ENCODE measurements around the gene C4orf50. TPM values are rescaled to one million over a fixed set of nuclear protein-coding genes. Genes with fewer than 3 reads are reported as not detected.

The C4orf50 gene
- total and polyA plus RNA-seq, 2 of the 8 experiments (the other 6 are each of a cell fraction or from before 2014, with no cell fraction given), result 0.08 to 0.22 TPM

DNA sequence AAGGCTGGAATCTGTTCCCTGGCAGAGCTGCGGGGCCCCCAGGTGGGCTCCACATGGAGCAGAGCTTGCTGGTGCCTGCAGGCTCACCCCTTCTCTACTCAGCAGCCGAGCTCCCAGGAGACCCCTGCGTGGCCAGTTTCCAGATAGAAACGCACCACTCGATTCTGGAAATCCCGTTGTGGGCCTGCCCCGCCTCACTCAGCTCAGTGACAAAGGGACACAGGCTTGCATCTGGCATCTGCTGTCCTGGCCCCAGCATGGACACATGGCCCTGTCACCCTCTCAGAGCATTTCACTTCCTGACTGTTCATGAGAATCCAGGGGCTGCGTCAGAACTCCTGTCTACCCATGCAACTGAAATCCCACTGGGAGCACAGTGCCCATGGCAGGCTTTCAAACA lies 20.5 kb upstream of the C4orf50 start:
- 90% methylated on average over 8 of the region's 8 CpGs; no CpG with 5 or more reads in 1 of the 2 experiments for WGBS, 2 experiments (ENCODE audit: extremely low coverage in 1 of 2, insufficient coverage in 1 of 2, insufficient read length in 1 of 2, insufficient replicate concordance in 2 of 2, low coverage in 1 of 2, low lambda C conversion rate in 2 of 2, missing lambda C conversion rate in 1 of 2)
- no peak overlapping the region for H3K4me2 ChIP-seq (ENCODE audit: insufficient read depth in 1 of 2, low read depth in 2 of 2, low read length in 2 of 2)
- H3K56ac ChIP-seq (replicated peaks; ENCODE audit: insufficient read length, low read depth, low read length), result no peak overlapping the region
- H3K9me3 ChIP-seq (ENCODE audit: insufficient read depth in 2 of 2, low read depth in 1 of 2, low read length in 1 of 2), result no peaks in the 10 kb centered on the region
- H3K36me3 ChIP-seq (ENCODE audit: control insufficient read depth in 2 of 4, insufficient read depth in 4 of 4, low read length in 3 of 4), result no peaks in the 10 kb centered on the region
- H3K4me3 ChIP-seq (ENCODE audit: extremely low read depth in 1 of 4, insufficient read depth in 2 of 4, low read depth in 3 of 4, low read length in 4 of 4), result no peak overlapping the region
- no peak overlapping the region for H2AK5ac ChIP-seq (ENCODE audit: low read depth, low read length)
- no peak overlapping the region for H2BK15ac ChIP-seq (ENCODE audit: low read length)
- no peak overlapping the region for H2BK20ac ChIP-seq (ENCODE audit: low read length)
- H3K4ac ChIP-seq (replicated peaks; ENCODE audit: insufficient read length, low read depth, low read length), result no peak overlapping the region
- no peaks in the 10 kb centered on the region for H3K79me1 ChIP-seq (ENCODE audit: low read depth, low read length)
- FAIRE-seq, result no peak
- H4K5ac ChIP-seq (ENCODE audit: insufficient read length, low read depth, low read length), result no peak overlapping the region
- POLR2A ChIA-PET (ENCODE audit: partially characterized antibody), result no interaction called here
- H3K79me2 ChIP-seq (ENCODE audit: control insufficient read depth in 1 of 2, insufficient read depth in 2 of 2, low read length in 2 of 2), result no peaks in the 10 kb centered on the region
- TF ChIP-seq BACH1 (IDR thresholded peaks at IDR 0.05; ENCODE audit: low read length) (no peak), CBX8 (IDR thresholded peaks at IDR 0.05; ENCODE audit: borderline replicate concordance, low read depth, low read length) (no peak), KDM4A (IDR thresholded peaks at IDR 0.05; ENCODE audit: low read depth, low read length, severe bottlenecking) (no peak), MAX (IDR thresholded peaks at IDR 0.05) (no peak)
- no peak overlapping the region for H3K9ac ChIP-seq (replicated peaks in 1 of 4; ENCODE audit: extremely low read depth in 1 of 4, low read depth in 3 of 4, low read length in 3 of 4)
- peaks cover 0 to 2% of the 10 kb centered on the region in 2 experiments for H4K20me1 ChIP-seq (replicated peaks in 1 of 2; ENCODE audit: control insufficient read depth in 1 of 2, insufficient read depth in 2 of 2, low read length in 2 of 2)
- no peak overlapping the region for H3K23ac ChIP-seq (ENCODE audit: insufficient read length)
- H3K27me3 ChIP-seq (replicated peaks in 1 of 4; ENCODE audit: control insufficient read depth in 3 of 4, extremely low read depth in 1 of 4, insufficient read depth in 3 of 4, low read length in 3 of 4), result no peaks in the 10 kb centered on the region; a peak in 1 of 7 replicates
- H2AFZ ChIP-seq (ENCODE audit: low read length), result no peak overlapping the region
- no peak overlapping the region for H2BK120ac ChIP-seq (replicated peaks; ENCODE audit: low read depth, low read length)
- H4K8ac ChIP-seq (ENCODE audit: extremely low read depth, insufficient read depth, low read length), result no peak overlapping the region
- no peak overlapping the region for H3K14ac ChIP-seq (ENCODE audit: insufficient read length)
- H3K18ac ChIP-seq (ENCODE audit: extremely low read depth, low read length), result no peak overlapping the region
- H3K27ac ChIP-seq (ENCODE audit: low read depth, low read length), result no peak overlapping the region
- H3K23me2 ChIP-seq (ENCODE audit: low read depth, low read length), result peaks cover 2% of the 10 kb centered on the region; the same call in 1 of the 2 replicates
- no peak overlapping the region for H2BK12ac ChIP-seq (ENCODE audit: low read depth, low read length)
- CTCF ChIA-PET (ENCODE audit: partially characterized antibody), result interaction anchor here (0.9 to 1.3 kb wide), 2 partner anchors 19 to 620 kb away, joined by 3 to 6 read pairs; no protein-coding TSS in a partner anchor
- no peak for DNase-seq (ENCODE audit: low read depth in 1 of 2, low spot score in 2 of 2)
- H3K4me1 ChIP-seq (replicated peaks in 1 of 4; ENCODE audit: control insufficient read depth in 3 of 4, insufficient read depth in 4 of 4, low read length in 3 of 4), result peaks cover 0 to 4% (median 3%) of the 10 kb centered on the region in 4 experiments; a peak in 3 of 7 replicates
- H2BK5ac ChIP-seq (ENCODE audit: low read depth, low read length), result no peak overlapping the region
- no peak overlapping the region for H4K91ac ChIP-seq (replicated peaks; ENCODE audit: insufficient read length, low read length)

All from H1 (cell line).